NT2/D1 (cell line): Measurements from ENCODE around the gene HMX2.

Experiments
- YY1 ChIP-seq: IDR thresholded peaks from 2 replicates; pipeline ENCODE4 v1.6.1; 2011; ENCODE audit not compliant: insufficient read length, insufficient read depth
- ZNF274 ChIP-seq: IDR thresholded peaks from 2 replicates; pipeline ENCODE4 v1.6.1; 2011; ENCODE audit warnings: mild to moderate bottlenecking, low read depth, low read length

DNA sequence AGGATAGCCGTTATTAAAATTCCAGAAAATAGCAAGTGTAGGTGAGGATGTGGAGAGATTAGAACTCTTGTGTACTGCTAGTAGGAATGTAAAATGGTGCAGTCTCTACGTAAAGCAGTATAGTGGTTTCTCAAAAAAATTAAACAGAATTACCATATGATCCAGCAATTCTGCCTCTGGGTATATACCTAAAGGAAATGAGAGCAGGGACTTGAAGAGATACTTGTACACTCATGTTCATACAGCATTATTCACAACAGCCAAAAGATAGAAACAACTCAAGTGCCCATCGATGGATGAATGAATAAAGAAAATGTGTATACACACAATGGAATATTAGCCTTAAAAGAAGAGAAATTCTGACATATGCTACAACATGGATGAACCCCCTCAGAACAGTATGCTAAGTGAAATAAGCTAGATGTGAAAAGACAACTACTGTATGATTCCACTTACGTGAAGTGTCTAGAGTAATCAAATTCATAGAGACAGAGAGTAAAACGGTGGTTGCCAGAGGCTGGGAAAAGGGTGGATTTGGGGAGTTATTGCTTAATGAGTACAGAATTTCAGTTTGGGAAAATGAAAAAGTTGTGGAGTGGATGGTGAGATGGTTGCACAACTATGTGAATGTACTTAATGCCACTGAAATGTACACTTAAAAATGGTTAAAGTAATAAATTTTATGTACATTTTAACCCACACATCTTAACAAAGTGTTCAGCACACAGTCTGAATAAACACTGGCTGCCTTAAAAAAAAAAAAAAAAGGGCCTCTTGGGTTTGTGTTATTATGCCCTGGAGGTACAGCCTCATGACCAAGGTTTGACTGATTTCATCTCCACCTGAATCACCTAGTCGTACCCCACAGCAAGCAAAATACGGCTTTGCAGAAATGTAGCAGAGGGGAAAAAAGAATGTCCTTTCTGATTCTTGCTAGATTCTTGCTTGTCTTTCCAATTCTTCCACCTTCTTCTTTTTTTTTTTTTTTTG lies 32.5 kb downstream of the HMX2 start:
- no peak for TF ChIP-seq YY1
- no peak for TF ChIP-seq ZNF274
